IMR-90 (cell line): ENCODE measurements around the gene STPG1. TPM values are rescaled to one million over a fixed set of nuclear protein-coding genes. Genes with fewer than 3 reads are reported as not detected.

Source experiments
- ATAC-seq: fragments of 200-7000 bp; cut with Tn5 transposase; 2 replicates; pipeline ENCODE4 v1.9.1; 2020; ENCODE audit warnings: low read depth, mild to moderate bottlenecking, moderate library complexity
- BruUV-seq: library from RNA; stranded (reverse); fragments of 400-500 nt; replicated peaks from 2 replicates; lab custom pipeline; 2021; lab: Mats Ljungman, UMichigan
- CTCF ChIA-PET: fragments of 300-600 bp; formaldehyde crosslinking; extraction: SDS; loops from one replicate; lab custom pipeline; 2021; ENCODE audit warnings: antibody characterized with exemption; lab: Yijun Ruan, JAX
- POLR2A ChIA-PET: fragments of 300-600 bp; sonication (Branson Sonifier 250); formaldehyde crosslinking; loops from one replicate; lab custom pipeline; 2022; ENCODE audit warnings: antibody characterized with exemption; ENCODE audit not compliant: unreplicated experiment; lab: Charles Lee
- DNase-seq: peaks from one replicate; pipeline ENCODE4 v3.0.0; 2013
- H2AFZ ChIP-seq: replicated peaks from 2 replicates; pipeline ENCODE3; 2013; ENCODE audit warnings: low read length, mild to moderate bottlenecking; ENCODE audit not compliant: poor library complexity
- H2AK5ac ChIP-seq: 2 replicates; pipeline ENCODE4 v1.6.1; 2013; ENCODE audit warnings: low read depth, low read length, inconsistent platforms
- H2AK9ac ChIP-seq: replicated peaks from 2 replicates; pipeline ENCODE3; 2013; ENCODE audit warnings: mild to moderate bottlenecking, low read depth, low read length, moderate library complexity; ENCODE audit not compliant: poor library complexity
- H2BK120ac ChIP-seq: 2 replicates; pipeline ENCODE4 v1.6.1; 2013; ENCODE audit warnings: low read depth, low read length, inconsistent platforms
- H2BK15ac ChIP-seq: 3 replicates; pipeline ENCODE4 v1.6.1; 2013; ENCODE audit warnings: low read depth, low read length, inconsistent platforms
- H2BK20ac ChIP-seq: 2 replicates; pipeline ENCODE4 v1.6.1; 2013; ENCODE audit warnings: low read depth, mild to moderate bottlenecking, inconsistent platforms, low read length, moderate library complexity
- H2BK5ac ChIP-seq: 2 replicates; pipeline ENCODE4 v1.6.1; 2013; ENCODE audit warnings: mild to moderate bottlenecking, low read depth, low read length, inconsistent platforms; ENCODE audit not compliant: poor library complexity, severe bottlenecking
- H3K14ac ChIP-seq: replicated peaks from 2 replicates; pipeline ENCODE4 v1.6.1; 2013; ENCODE audit warnings: low read depth, low read length, inconsistent platforms
- H3K18ac ChIP-seq: 2 replicates; pipeline ENCODE4 v1.6.1; 2013; ENCODE audit warnings: low read depth, low read length, control low read depth
- H3K23ac ChIP-seq: 2 replicates; pipeline ENCODE4 v1.6.1; 2013; ENCODE audit warnings: low read depth, low read length, inconsistent platforms
- H3K27ac ChIP-seq: 2 replicates; pipeline ENCODE4 v1.5.1; 2013; ENCODE audit warnings: mild to moderate bottlenecking, control low read depth, low read length; ENCODE audit not compliant: insufficient read depth
- H3K27me3 ChIP-seq: 2 replicates; pipeline ENCODE4 v1.6.1; 2013; ENCODE audit warnings: low read length; ENCODE audit not compliant: control insufficient read depth, insufficient read depth
- H3K36me3 ChIP-seq: 2 replicates; pipeline ENCODE4 v1.6.1; 2013; ENCODE audit warnings: low read length, mixed read lengths; ENCODE audit not compliant: control insufficient read depth, insufficient read depth
- H3K4ac ChIP-seq: 2 replicates; pipeline ENCODE4 v1.6.1; 2013; ENCODE audit warnings: low read depth, low read length, inconsistent platforms
- H3K4me1 ChIP-seq: 2 replicates; pipeline ENCODE4 v1.6.1; 2013; ENCODE audit warnings: low read length, mixed read lengths; ENCODE audit not compliant: control insufficient read depth, insufficient read depth
- H3K4me2 ChIP-seq: 2 replicates; pipeline ENCODE4 v1.6.1; 2013; ENCODE audit warnings: low read depth, mild to moderate bottlenecking, control low read depth, low read length, moderate library complexity
- H3K4me3 ChIP-seq: 2 replicates; pipeline ENCODE4 v1.5.1; 2013; ENCODE audit warnings: low read depth, mild to moderate bottlenecking, control low read depth, low read length, moderate library complexity; ENCODE audit not compliant: insufficient read depth
- H3K56ac ChIP-seq: 2 replicates; pipeline ENCODE4 v1.6.1; 2013; ENCODE audit warnings: low read length, inconsistent platforms; ENCODE audit not compliant: insufficient read depth; ENCODE audit errors: extremely low read depth
- H3K79me1 ChIP-seq, 2 experiments: 2 replicates each; pipeline ENCODE4 v1.6.1; 2013; ENCODE audit warnings: low read length in 2 of 2, inconsistent platforms in 1 of 2, low read depth in 1 of 2
- H3K9ac ChIP-seq: 2 replicates; pipeline ENCODE4 v1.6.1; 2013; ENCODE audit warnings: low read depth, low read length, control low read depth
- H3K9me1 ChIP-seq: 2 replicates; pipeline ENCODE4 v1.6.1; 2013; ENCODE audit warnings: low read length, inconsistent platforms; ENCODE audit not compliant: insufficient read depth
- H3K9me3 ChIP-seq: 2 replicates; pipeline ENCODE4 v1.6.1; 2013; ENCODE audit warnings: low read length; ENCODE audit not compliant: control insufficient read depth, insufficient read depth
- H4K20me1 ChIP-seq: 2 replicates; pipeline ENCODE4 v1.6.1; 2013; ENCODE audit warnings: low read length, inconsistent platforms; ENCODE audit not compliant: insufficient read depth
- H4K5ac ChIP-seq: 2 replicates; pipeline ENCODE4 v1.6.1; 2013; ENCODE audit warnings: mild to moderate bottlenecking, low read depth, low read length, control low read depth
- H4K8ac ChIP-seq, 2 experiments: 2 replicates each; pipeline ENCODE4 v1.6.1; 2013; ENCODE audit warnings: low read depth in 2 of 2, low read length in 2 of 2, control low read depth in 1 of 2, inconsistent platforms in 1 of 2
- H4K91ac ChIP-seq: 2 replicates; pipeline ENCODE4 v1.6.1; 2013; ENCODE audit warnings: low read depth, low read length, inconsistent platforms; ENCODE audit not compliant: insufficient read depth
- BHLHE40 ChIP-seq: fragments of 150-350 bp; IDR thresholded peaks from 2 replicates; pipeline ENCODE4 v1.6.1; 2016; ENCODE audit warnings: mild to moderate bottlenecking, low read depth, low read length
- CEBPB ChIP-seq: IDR thresholded peaks from 2 replicates; pipeline ENCODE4 v1.6.1; 2012; ENCODE audit warnings: low read depth, low read length, improper control_type of control experiment
- CHD1 ChIP-seq: IDR thresholded peaks from 2 replicates; pipeline ENCODE4 v1.6.1; 2012; ENCODE audit warnings: low read depth, low read length, improper control_type of control experiment
- CTCF ChIP-seq: conservative IDR thresholded peaks from 2 replicates; pipeline ENCODE4 v1.5.1; 2012; ENCODE audit warnings: mild to moderate bottlenecking, low read depth, low read length, improper control_type of control experiment
- FOS ChIP-seq: fragments of 150-350 bp; IDR thresholded peaks from 2 replicates; pipeline ENCODE4 v1.6.1; 2016; ENCODE audit warnings: low read depth, low read length
- MAFK ChIP-seq: IDR thresholded peaks from 2 replicates; pipeline ENCODE4 v1.6.1; 2012; ENCODE audit warnings: low read depth, low read length, improper control_type of control experiment
- MAZ ChIP-seq: IDR thresholded peaks from 2 replicates; pipeline ENCODE4 v1.6.1; 2012; ENCODE audit warnings: low read depth, mild to moderate bottlenecking, low read length, improper control_type of control experiment, moderate library complexity, borderline replicate concordance
- MXI1 ChIP-seq: IDR thresholded peaks from 2 replicates; pipeline ENCODE4 v1.6.1; 2012; ENCODE audit warnings: low read depth, mild to moderate bottlenecking, low read length, moderate library complexity, borderline replicate concordance
- NFE2L2 ChIP-seq: fragments of 150-350 bp; IDR thresholded peaks from 2 replicates; pipeline ENCODE4 v1.6.1; 2016; ENCODE audit warnings: low read depth, mild to moderate bottlenecking, low read length
- POLR2A ChIP-seq: IDR thresholded peaks from 2 replicates; pipeline ENCODE4 v1.6.1; 2012; ENCODE audit warnings: mild to moderate bottlenecking, low read depth, low read length
- RAD21 ChIP-seq: IDR thresholded peaks from 2 replicates; pipeline ENCODE4 v1.6.1; 2012; ENCODE audit warnings: low read length, improper control_type of control experiment
- RCOR1 ChIP-seq: IDR thresholded peaks from 2 replicates; pipeline ENCODE4 v1.6.1; 2012; ENCODE audit warnings: mild to moderate bottlenecking, low read length, improper control_type of control experiment; ENCODE audit not compliant: insufficient replicate concordance
- RFX5 ChIP-seq: IDR thresholded peaks from 2 replicates; pipeline ENCODE4 v1.8.0; 2012; ENCODE audit warnings: low read depth, mild to moderate bottlenecking, low read length, moderate library complexity
- SMC3 ChIP-seq: fragments of 150-350 bp; IDR thresholded peaks from 2 replicates; pipeline ENCODE4 v1.6.1; 2016; ENCODE audit warnings: low read depth, mild to moderate bottlenecking, antibody characterized with exemption, low read length, moderate library complexity
- USF2 ChIP-seq: fragments of 150-350 bp; IDR thresholded peaks from 2 replicates; pipeline ENCODE4 v1.6.1; 2017; ENCODE audit warnings: mild to moderate bottlenecking, antibody characterized with exemption, low read length, low read depth
- WGBS, 2 experiments: methylation state at CpG; one replicate each; pipeline versions ENCODE4 v1.1.5 to v1.1.7; 2013; ENCODE audit warnings: missing lambda C conversion rate in 2 of 2; ENCODE audit not compliant: insufficient read length in 1 of 2; ENCODE audit errors: extremely low coverage in 2 of 2; 5-methylcytosine and 5-hydroxymethylcytosine counted together
- dilution Hi-C: fragments of 300-500 bp; cut with HindIII; formaldehyde crosslinking; loops from one replicate; pipeline ENCODE4 v1.14.3; 2018; ENCODE audit warnings: low sequenced_read_pairs; ENCODE audit not compliant: unreplicated experiment
- in situ Hi-C: fragments of 300-500 bp; cut with MboI; formaldehyde crosslinking; loops from 3 replicates; pipeline ENCODE4 v1.14.3; 2019; ENCODE audit warnings: low sequenced_read_pairs, inconsistent platforms, mixed read lengths
- intact Hi-C: fragments of 100-400 bp; cut with micrococcal nuclease; formaldehyde crosslinking; loops from 2 replicates; pipeline ENCODE4 v1.10.0; 2022
- polyA plus RNA-seq, 3 experiments: library from polyadenylated mRNA; depleted of rRNA; stranded (reverse); fragments of >200 nt; gene quantifications; 2 replicates each; pipeline ENCODE4 v1.2.3, GENCODE V29; 2012; ENCODE audit warnings: low replicate concordance in 1 of 3
- total RNA-seq: library from RNA; depleted of rRNA; stranded (reverse); fragments of >200 nt; gene quantifications from 2 replicates; pipeline ENCODE4 v1.2.3, GENCODE V29; 2012
- TF ChIP-seq, protein P1 (sequence below): fragments of 150-350 bp; IDR thresholded peaks from 2 replicates; pipeline ENCODE4 v1.6.1; 2016; ENCODE audit warnings: low read depth, mild to moderate bottlenecking, low read length, moderate library complexity, borderline replicate concordance

Gene STPG1
- total and polyA plus RNA-seq, 2 of the 4 experiments (the other 2 are of a cell fraction), result 3.0 to 6.5 TPM

DNA sequence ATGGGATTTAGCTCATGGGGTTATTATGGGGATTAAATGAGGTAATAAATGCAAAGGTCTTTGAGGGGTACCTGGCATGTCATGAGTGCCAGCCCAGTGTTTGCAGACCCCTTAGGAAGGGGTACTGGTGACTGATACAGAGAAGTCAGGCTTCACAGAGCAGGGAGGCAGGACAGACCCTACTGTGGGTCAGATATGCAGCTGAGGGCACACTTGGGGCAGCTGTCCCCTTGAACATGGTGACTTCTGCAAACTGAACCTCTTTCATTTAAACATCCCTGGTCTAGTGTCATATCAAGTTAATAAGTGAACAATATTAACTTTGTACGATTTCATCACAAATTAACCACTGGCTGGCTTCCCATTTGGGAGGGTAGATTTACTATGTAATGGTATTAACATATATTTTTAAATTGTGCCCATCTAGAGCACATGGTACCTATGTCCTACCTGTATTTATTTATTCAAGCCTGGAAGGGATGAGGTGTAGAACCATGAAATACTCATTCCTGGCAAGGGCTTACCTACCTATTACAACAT lies 25.9 kb downstream of the STPG1 start:
- H3K27ac ChIP-seq, result no peak overlapping the region
- TF ChIP-seq MAZ (no peak), POLR2A (no peak), FOS (no peak), BHLHE40 (no peak), USF2 (no peak), CEBPB (no peak), CTCF (no peak), MAFK (no peak), CHD1 (no peak), SMC3 (no peak), RAD21 (no peak), MXI1 (no peak), NFE2L2 (no peak), RCOR1 (no peak), RFX5 (no peak)
- TF ChIP-seq, protein P1, sequence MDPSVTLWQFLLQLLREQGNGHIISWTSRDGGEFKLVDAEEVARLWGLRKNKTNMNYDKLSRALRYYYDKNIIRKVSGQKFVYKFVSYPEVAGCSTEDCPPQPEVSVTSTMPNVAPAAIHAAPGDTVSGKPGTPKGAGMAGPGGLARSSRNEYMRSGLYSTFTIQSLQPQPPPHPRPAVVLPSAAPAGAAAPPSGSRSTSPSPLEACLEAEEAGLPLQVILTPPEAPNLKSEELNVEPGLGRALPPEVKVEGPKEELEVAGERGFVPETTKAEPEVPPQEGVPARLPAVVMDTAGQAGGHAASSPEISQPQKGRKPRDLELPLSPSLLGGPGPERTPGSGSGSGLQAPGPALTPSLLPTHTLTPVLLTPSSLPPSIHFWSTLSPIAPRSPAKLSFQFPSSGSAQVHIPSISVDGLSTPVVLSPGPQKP, result no peak
- no peak overlapping the region for H2BK15ac ChIP-seq
- no peak overlapping the region for H2AK5ac ChIP-seq
- ChIA-PET CTCF (interaction anchor here (4.6 kb wide), 1 partner anchor 186 kb away, joined by 18 read pairs; no protein-coding TSS in a partner anchor), POLR2A (no interaction called here)
- dilution Hi-C loops (no loop called here), in situ Hi-C loops (no loop called here), intact Hi-C loops (loop anchor here (10.0 kb wide), 1 partner anchor 93 kb away; no protein-coding TSS in a partner anchor)
- no peak for ATAC-seq
- BruUV-seq, result no TSS peak
- peaks cover 14% of the 10 kb centered on the region for H3K4me1 ChIP-seq
- no peak overlapping the region for H3K9ac ChIP-seq
- H3K4me3 ChIP-seq, result no peak overlapping the region
- H3K9me3 ChIP-seq, result no peaks in the 10 kb centered on the region
- no peak overlapping the region for H2AK9ac ChIP-seq
- H4K5ac ChIP-seq, result no peak overlapping the region
- no peaks in the 10 kb centered on the region for H3K36me3 ChIP-seq
- no peak overlapping the region for H2AFZ ChIP-seq
- DNase-seq, result no peak
- peaks cover 0 to 21% of the 10 kb centered on the region in 2 experiments; a peak in 1 of 4 replicates for H3K79me1 ChIP-seq
- H3K23ac ChIP-seq, result no peak overlapping the region
- no peak overlapping the region for H2BK120ac ChIP-seq
- H3K14ac ChIP-seq, result no peak overlapping the region
- no peak overlapping the region for H3K4me2 ChIP-seq
- peaks cover 19% of the 10 kb centered on the region for H3K9me1 ChIP-seq
- no peak overlapping the region for H4K8ac ChIP-seq
- no peak overlapping the region for H2BK20ac ChIP-seq
- WGBS, 2 experiments, result no CpG with 5 or more reads among the region's 1 CpG
- peaks cover 4% of the 10 kb centered on the region; the same call in 1 of the 2 replicates for H4K20me1 ChIP-seq
- H3K4ac ChIP-seq, result no peak overlapping the region
- H3K18ac ChIP-seq, result no peak overlapping the region
- H4K91ac ChIP-seq, result no peak overlapping the region
- H3K27me3 ChIP-seq, result no peaks in the 10 kb centered on the region
- H2BK5ac ChIP-seq, result no peak overlapping the region
- no peak overlapping the region for H3K56ac ChIP-seq
